PC-3 (cell line): ENCODE results near the gene ADAMTS6. TPM values are rescaled to one million over a fixed set of nuclear protein-coding genes. Genes with fewer than 3 reads are reported as not detected.

Experiments
- ATAC-seq: fragments of 200-7000 bp; cut with Tn5 transposase; 2 replicates; pipeline ENCODE4 v1.9.1; 2020; ENCODE audit warnings: mild to moderate bottlenecking, moderate library complexity
- BruUV-seq: library from RNA; stranded (reverse); fragments of 400-500 nt; replicated peaks from 2 replicates; lab custom pipeline; 2021; lab: Mats Ljungman, UMichigan
- CTCF ChIA-PET: fragments of 300-600 bp; sonication (Branson Sonifier 250); formaldehyde crosslinking; loops from one replicate; lab custom pipeline; 2022; ENCODE audit warnings: antibody characterized with exemption; lab: Charles Lee
- POLR2A ChIA-PET: fragments of 300-600 bp; sonication (Branson Sonifier 250); formaldehyde crosslinking; loops from one replicate; lab custom pipeline; 2022; ENCODE audit warnings: antibody characterized with exemption; ENCODE audit not compliant: unreplicated experiment; lab: Charles Lee
- DNase-seq: peaks from one replicate; pipeline ENCODE4 v3.0.0-alpha.2; 2015
- H2AFZ ChIP-seq: fragments of 300-600 bp; sonication (generic); 2 replicates; pipeline ENCODE4 v1.6.0; 2016; ENCODE audit warnings: antibody characterized with exemption, low read length
- H3F3A ChIP-seq: fragments of 300-600 bp; sonication (generic); one replicate; pipeline ENCODE4 v1.6.0; 2017; ENCODE audit warnings: antibody characterized with exemption, low read length, control low read depth, mild to moderate bottlenecking; ENCODE audit not compliant: unreplicated experiment
- H3K27ac ChIP-seq: fragments of 300-600 bp; sonication (generic); 2 replicates; pipeline ENCODE4 v1.5.1; 2016; ENCODE audit warnings: mild to moderate bottlenecking, low read length
- H3K27me3 ChIP-seq: fragments of 300-600 bp; sonication (generic); 2 replicates; pipeline ENCODE4 v1.6.1; 2016; ENCODE audit warnings: low read length, mixed read lengths
- H3K36me3 ChIP-seq: fragments of 300-600 bp; sonication (generic); 2 replicates; pipeline ENCODE4 v1.6.1; 2016; ENCODE audit warnings: low read depth, mixed run types, low read length, mixed read lengths
- H3K4me1 ChIP-seq: fragments of 300-600 bp; sonication (generic); 2 replicates; pipeline ENCODE4 v1.5.1; 2016; ENCODE audit warnings: low read length; ENCODE audit not compliant: insufficient read depth
- H3K4me2 ChIP-seq: fragments of 300-600 bp; sonication (generic); 2 replicates; pipeline ENCODE4 v1.6.0; 2016; ENCODE audit warnings: low read length
- H3K4me3 ChIP-seq: fragments of 300-600 bp; sonication (generic); 2 replicates; pipeline ENCODE4 v1.5.1; 2016; ENCODE audit warnings: mild to moderate bottlenecking, low read length, mixed read lengths
- H3K79me2 ChIP-seq: fragments of 300-600 bp; sonication (generic); 2 replicates; pipeline ENCODE4 v1.6.1; 2017; ENCODE audit warnings: low read length, mixed read lengths
- H3K9ac ChIP-seq: fragments of 300-600 bp; sonication (generic); 2 replicates; pipeline ENCODE4 v1.6.0; 2016; ENCODE audit warnings: mild to moderate bottlenecking, low read length
- H3K9me2 ChIP-seq: fragments of 300-600 bp; sonication (generic); replicated peaks from 2 replicates; pipeline ENCODE4 v1.6.1; 2016; ENCODE audit warnings: mixed run types, low read length, mixed read lengths
- H3K9me3 ChIP-seq: fragments of 300-600 bp; sonication (generic); 2 replicates; pipeline ENCODE4 v1.6.1; 2016; ENCODE audit warnings: low read length, mixed read lengths
- H4K20me1 ChIP-seq: fragments of 300-600 bp; sonication (generic); 2 replicates; pipeline ENCODE4 v1.6.1; 2016; ENCODE audit warnings: low read length, mixed read lengths
- EZH2 ChIP-seq: fragments of 300-600 bp; sonication (generic); IDR thresholded peaks from one replicate; pipeline ENCODE4 v1.6.1; 2017; ENCODE audit warnings: antibody characterized with exemption, mild to moderate bottlenecking, low read length; ENCODE audit not compliant: unreplicated experiment
- EZH2phosphoT487 ChIP-seq: fragments of 300-600 bp; sonication (generic); IDR thresholded peaks from 2 replicates; pipeline ENCODE4 v1.6.1; 2018; ENCODE audit warnings: mild to moderate bottlenecking, antibody characterized with exemption, low read length, borderline replicate concordance
- intact Hi-C: fragments of 100-400 bp; cut with micrococcal nuclease; formaldehyde crosslinking; loops from 2 replicates; pipeline ENCODE4 v1.9.0; 2023
- total RNA-seq: library from RNA; depleted of rRNA; stranded (reverse); fragments of >200 nt; gene quantifications from 2 replicates; pipeline ENCODE4 v1.2.3, GENCODE V29; 2014
- TF ChIP-seq, protein P1 (sequence below): fragments of 300-600 bp; sonication (generic); conservative IDR thresholded peaks from 2 replicates; pipeline ENCODE4 v1.5.1; 2017; ENCODE audit warnings: antibody characterized with exemption, low read depth, mild to moderate bottlenecking, low read length

The ADAMTS6 gene
- total RNA-seq, 1 experiment from 2014 or later = 1.7 TPM

DNA sequence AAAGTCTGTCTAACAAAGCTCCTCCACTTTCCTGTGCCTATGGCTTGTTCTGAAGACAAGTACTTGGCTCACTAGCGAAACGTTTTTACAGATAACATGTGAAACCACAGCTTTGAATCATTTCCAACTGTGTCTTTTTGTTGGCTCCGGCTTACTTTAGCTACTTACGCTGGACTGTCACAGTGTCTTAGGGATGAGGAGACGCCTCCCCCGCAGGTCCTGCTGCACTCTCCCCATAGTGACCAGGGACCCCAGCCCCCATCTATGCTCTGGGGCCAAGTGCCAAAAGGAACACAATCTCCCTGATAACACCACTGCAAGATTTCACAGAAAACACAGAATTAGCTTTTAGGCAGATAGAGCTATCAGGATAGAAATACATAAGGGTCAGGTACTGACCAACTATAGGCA is 219.1 kb downstream of the ADAMTS6 start:
- no peak overlapping the region for H3K4me2 ChIP-seq
- no peak for DNase-seq
- H3K36me3 ChIP-seq = no peaks in the 10 kb centered on the region
- no peak for TF ChIP-seq EZH2phosphoT487
- TF ChIP-seq, protein P1, sequence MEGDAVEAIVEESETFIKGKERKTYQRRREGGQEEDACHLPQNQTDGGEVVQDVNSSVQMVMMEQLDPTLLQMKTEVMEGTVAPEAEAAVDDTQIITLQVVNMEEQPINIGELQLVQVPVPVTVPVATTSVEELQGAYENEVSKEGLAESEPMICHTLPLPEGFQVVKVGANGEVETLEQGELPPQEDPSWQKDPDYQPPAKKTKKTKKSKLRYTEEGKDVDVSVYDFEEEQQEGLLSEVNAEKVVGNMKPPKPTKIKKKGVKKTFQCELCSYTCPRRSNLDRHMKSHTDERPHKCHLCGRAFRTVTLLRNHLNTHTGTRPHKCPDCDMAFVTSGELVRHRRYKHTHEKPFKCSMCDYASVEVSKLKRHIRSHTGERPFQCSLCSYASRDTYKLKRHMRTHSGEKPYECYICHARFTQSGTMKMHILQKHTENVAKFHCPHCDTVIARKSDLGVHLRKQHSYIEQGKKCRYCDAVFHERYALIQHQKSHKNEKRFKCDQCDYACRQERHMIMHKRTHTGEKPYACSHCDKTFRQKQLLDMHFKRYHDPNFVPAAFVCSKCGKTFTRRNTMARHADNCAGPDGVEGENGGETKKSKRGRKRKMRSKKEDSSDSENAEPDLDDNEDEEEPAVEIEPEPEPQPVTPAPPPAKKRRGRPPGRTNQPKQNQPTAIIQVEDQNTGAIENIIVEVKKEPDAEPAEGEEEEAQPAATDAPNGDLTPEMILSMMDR = no peak
- H3K27ac ChIP-seq = no peak overlapping the region
- intact Hi-C loops = no loop called here
- H4K20me1 ChIP-seq = no peaks in the 10 kb centered on the region
- no peak overlapping the region for H2AFZ ChIP-seq
- BruUV-seq = no TSS peak
- H3K27me3 ChIP-seq = no peaks in the 10 kb centered on the region
- CTCF ChIA-PET = no interaction called here
- H3K9me3 ChIP-seq = no peaks in the 10 kb centered on the region
- H3F3A ChIP-seq = no peaks in the 10 kb centered on the region
- H3K9ac ChIP-seq = no peak overlapping the region
- H3K79me2 ChIP-seq = no peaks in the 10 kb centered on the region
- no peaks in the 10 kb centered on the region for H3K4me1 ChIP-seq
- POLR2A ChIA-PET = interaction anchor here (0.7 kb wide), 1 partner anchor 830 kb away, joined by 17 read pairs; no protein-coding TSS in a partner anchor
- no peak overlapping the region for H3K4me3 ChIP-seq
- H3K9me2 ChIP-seq = no peaks in the 10 kb centered on the region
- no peak for ATAC-seq

DNA sequence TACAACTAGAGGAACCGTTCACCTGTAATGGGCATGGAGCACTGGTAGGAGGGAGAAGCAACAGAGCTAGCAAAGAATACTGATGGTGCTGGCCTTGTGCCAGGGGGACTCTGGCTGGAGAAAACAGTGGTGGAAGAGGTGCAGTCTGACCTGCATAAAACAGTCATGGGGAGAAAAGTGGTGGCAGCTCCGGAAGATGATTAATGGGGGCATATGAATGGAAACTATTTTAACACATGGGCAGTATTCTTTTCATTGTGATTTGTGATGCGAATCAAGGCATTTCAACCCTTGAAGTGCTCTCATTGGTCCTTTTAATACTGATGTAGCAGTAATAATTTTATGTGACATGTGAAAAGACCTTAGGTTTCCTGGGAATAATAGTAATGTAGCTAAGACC is 219.6 kb downstream of the ADAMTS6 start:
- intact Hi-C loops = no loop called here
- Histone ChIP-seq H3K4me3 (no peak overlapping the region), H3K9ac (no peak overlapping the region), H3K4me2 (no peak overlapping the region), H3K9me2 (no peaks in the 10 kb centered on the region), H3K36me3 (no peaks in the 10 kb centered on the region), H2AFZ (no peak overlapping the region), H3K27me3 (no peaks in the 10 kb centered on the region), H3K79me2 (no peaks in the 10 kb centered on the region), H3K27ac (no peak overlapping the region), H3F3A (no peaks in the 10 kb centered on the region), H4K20me1 (no peaks in the 10 kb centered on the region), H3K4me1 (no peaks in the 10 kb centered on the region), H3K9me3 (no peaks in the 10 kb centered on the region)
- no peak for ATAC-seq
- DNase-seq = no peak
- POLR2A ChIA-PET = no interaction called here
- CTCF ChIA-PET = no interaction called here
- no TSS peak for BruUV-seq
- TF ChIP-seq EZH2 (no peak), EZH2phosphoT487 (no peak)
- TF ChIP-seq, protein P1 = no peak

- intact Hi-C loops = no loop called here
- Histone ChIP-seq H3K9ac (no peak overlapping the region), H2AFZ (no peak overlapping the region), H3K4me1 (no peaks in the 10 kb centered on the region), H4K20me1 (no peaks in the 10 kb centered on the region), H3K9me2 (no peaks in the 10 kb centered on the region), H3F3A (no peaks in the 10 kb centered on the region), H3K9me3 (no peaks in the 10 kb centered on the region), H3K27ac (no peak overlapping the region), H3K79me2 (no peaks in the 10 kb centered on the region), H3K4me2 (no peak overlapping the region), H3K4me3 (no peak overlapping the region), H3K27me3 (no peaks in the 10 kb centered on the region), H3K36me3 (no peaks in the 10 kb centered on the region)
- no TSS peak for BruUV-seq
- POLR2A ChIA-PET = no interaction called here
- ATAC-seq = no peak
- CTCF ChIA-PET = no interaction called here
- no peak for DNase-seq
- TF ChIP-seq, protein P1 = no peak
- TF ChIP-seq EZH2phosphoT487 = no peak
- TF ChIP-seq EZH2 = no peak
These were observed 220.2 kb downstream of the ADAMTS6 start for GRCh38 chr5:65261499-65261898.
